CD4-positive, alpha-beta T cell (primary cell): ENCODE measurements around the gene CLIC4. TPM values are rescaled to one million over a fixed set of nuclear protein-coding genes. Genes with fewer than 3 reads are reported as not detected.

Experiments
- ATAC-seq: fragments of 200-7000 bp; cut with Tn5 transposase; one replicate; pipeline ENCODE4 v1.10.0; 2022; ENCODE audit warnings: mild to moderate bottlenecking; ENCODE audit not compliant: poor library complexity
- CTCF ChIA-PET: fragments of 350-600 bp; sonication (Branson Sonifier 250); formaldehyde crosslinking; loops from one replicate; lab custom pipeline; 2021; ENCODE audit warnings: antibody characterized with exemption, inconsistent platforms; lab: Charles Lee
- POLR2A ChIA-PET: fragments of 350-600 bp; sonication (Branson Sonifier 250); formaldehyde crosslinking; loops from one replicate; lab custom pipeline; 2021; ENCODE audit warnings: antibody characterized with exemption, inconsistent platforms; lab: Charles Lee
- DNase-seq, 14 experiments: peaks; one replicate each; pipeline ENCODE4 v3.0.0-alpha.2; 2013 to 2020; ENCODE audit warnings: mixed read lengths in 2 of 14
- H3K27ac ChIP-seq, 2 donors: one replicate each; pipeline versions ENCODE4 v1.5.1 to v1.7.0; 2013; ENCODE audit warnings: low read length in 2 of 2, low read depth in 1 of 2, mild to moderate bottlenecking in 1 of 2
- H3K27me3 ChIP-seq, 2 experiments: 1 replicate in 1 of 2; 2 replicates in 1 of 2; pipeline versions ENCODE4 v1.6.1 to v1.7.0; 2013; ENCODE audit warnings: low read length in 2 of 2, control low read depth in 1 of 2, mild to moderate bottlenecking in 1 of 2, moderate library complexity in 1 of 2; ENCODE audit not compliant: insufficient read depth in 2 of 2, control insufficient read depth in 1 of 2
- H3K36me3 ChIP-seq: one replicate; pipeline ENCODE4 v1.6.1; 2013; ENCODE audit warnings: low read length, control low read depth; ENCODE audit not compliant: insufficient read depth
- H3K4me1 ChIP-seq: one replicate; pipeline ENCODE4 v1.6.1; 2013; ENCODE audit warnings: low read length, control low read depth; ENCODE audit not compliant: insufficient read depth
- H3K4me3 ChIP-seq: one replicate; pipeline ENCODE4 v1.5.1; 2013; ENCODE audit warnings: mild to moderate bottlenecking, low read length, moderate library complexity
- H3K9me3 ChIP-seq, 2 experiments: 1 replicate in 1 of 2; 2 replicates in 1 of 2; pipeline versions ENCODE4 v1.6.1 to v1.7.0; 2013; ENCODE audit warnings: low read length in 2 of 2, mild to moderate bottlenecking in 2 of 2, control low read depth in 1 of 2, moderate library complexity in 1 of 2; ENCODE audit not compliant: control insufficient read depth in 1 of 2, insufficient read depth in 1 of 2
- H3K27ac Mint-ChIP-seq: one replicate; pipeline ENCODE4 v1.8.0; 2020; ENCODE audit warnings: mixed read lengths
- H3K27me3 Mint-ChIP-seq: one replicate; pipeline ENCODE4 v1.8.0; 2021; ENCODE audit warnings: mixed read lengths
- H3K36me3 Mint-ChIP-seq: one replicate; pipeline ENCODE4 v1.8.0; 2021; ENCODE audit warnings: low read depth, mixed read lengths
- H3K4me1 Mint-ChIP-seq: one replicate; pipeline ENCODE4 v1.8.0; 2021; ENCODE audit warnings: low read depth, mixed read lengths
- H3K4me3 Mint-ChIP-seq: one replicate; pipeline ENCODE4 v1.8.0; 2020; ENCODE audit warnings: mild to moderate bottlenecking, mixed read lengths
- H3K9me3 Mint-ChIP-seq: one replicate; pipeline ENCODE4 v1.8.0; 2020; ENCODE audit warnings: mixed read lengths
- CTCF ChIP-seq: fragments of 200-600 bp; IDR thresholded peaks from one replicate; pipeline ENCODE4 v1.8.0; 2022; ENCODE audit warnings: antibody characterized with exemption, mild to moderate bottlenecking
- intact Hi-C, 2 experiments: fragments of 100-400 bp; cut with DNase I in 1 of 2; cut with micrococcal nuclease in 1 of 2; formaldehyde crosslinking; loops; one replicate each; pipeline versions ENCODE4 v1.15.1 to v1.9.0; 2023 to 2025; cut with DNase I, micrococcal nuclease
- total RNA-seq, 174 experiments: library from RNA in 2 of 174; stranded (reverse) in 2 of 174; gene quantifications; one replicate each; pipeline ENCODE4 v1.2.3 and lab custom pipeline; 2021 to 2026

CLIC4 gene
- total RNA-seq, 2 experiments from 2014 or later = 1.1 to 1.3 TPM

GRCh38 chr1:24745711-24746413 is 615 bp downstream of the CLIC4 start:
- intact Hi-C loops = loop anchor here in 1 of 2 experiments (2.0 to 10.0 kb wide), 5 partner anchors 57 to 791 kb away; partner anchors contain the start of genes PNRC2, RUNX3 and SRRM1
- H3K9me3 ChIP-seq = no peaks in the 10 kb centered on the region
- peak overlapping the region; percentile 58 for H3K4me3 ChIP-seq
- no peaks in the 10 kb centered on the region for H3K36me3 ChIP-seq
- no peaks in the 10 kb centered on the region for H3K36me3 Mint-ChIP-seq
- ChIA-PET CTCF (interaction anchor here (0.9 to 1.0 kb wide), 2 partner anchors 8 to 13 kb away, joined by 3 to 5 read pairs; no protein-coding TSS in a partner anchor), POLR2A (interaction anchor here (1.0 to 1.9 kb wide), 9 partner anchors 9 to 277 kb away, joined by 3 to 8 read pairs (median 4); no protein-coding TSS in a partner anchor)
- H3K27ac Mint-ChIP-seq = peak overlapping the region; percentile 63
- no peaks in the 10 kb centered on the region for H3K9me3 Mint-ChIP-seq
- H3K27me3 ChIP-seq = peaks cover 0 to 3% of the 10 kb centered on the region in 2 experiments
- H3K27me3 Mint-ChIP-seq = no peaks in the 10 kb centered on the region
- no peak for TF ChIP-seq CTCF
- peaks cover 15% of the 10 kb centered on the region for H3K4me1 ChIP-seq
- peak in 4 of 14 experiments; percentile 21 to 61 (median 46) for DNase-seq
- peak overlapping the region; percentile 89 for H3K4me3 Mint-ChIP-seq
- peaks cover 18% of the 10 kb centered on the region for H3K4me1 Mint-ChIP-seq
- no peak for ATAC-seq
- no peak overlapping the region for H3K27ac ChIP-seq

- TF ChIP-seq CTCF = no peak
- no peak for ATAC-seq
- POLR2A ChIA-PET = no interaction called here
- intact Hi-C loops = loop anchor here in 1 of 2 experiments (10.0 kb wide), 2 partner anchors 344 to 794 kb away; partner anchors contain the start of gene PNRC2
- Histone ChIP-seq H3K4me1 (peaks cover 15% of the 10 kb centered on the region), H3K27ac (no peak overlapping the region), H3K36me3 (no peaks in the 10 kb centered on the region), H3K9me3 (no peaks in the 10 kb centered on the region), H3K27me3 (no peaks in the 10 kb centered on the region), H3K4me3 (no peak overlapping the region)
- H3K27me3 Mint-ChIP-seq = no peaks in the 10 kb centered on the region
- DNase-seq = no peak
- H3K27ac Mint-ChIP-seq = no peak overlapping the region
- H3K9me3 Mint-ChIP-seq = no peaks in the 10 kb centered on the region
- H3K36me3 Mint-ChIP-seq = no peaks in the 10 kb centered on the region
- CTCF ChIA-PET = no interaction called here
- peaks cover 14% of the 10 kb centered on the region for H3K4me1 Mint-ChIP-seq
- H3K4me3 Mint-ChIP-seq = peak overlapping the region; percentile 60
Observed at GRCh38 chr1:24748191-24749121, 3.2 kb downstream of the CLIC4 start.

GRCh38 chr1:24749252-24749651 is 4.0 kb downstream of the CLIC4 start:
- H3K4me3 Mint-ChIP-seq = no peak overlapping the region
- H3K36me3 ChIP-seq = no peaks in the 10 kb centered on the region
- H3K4me3 ChIP-seq = no peak overlapping the region
- TF ChIP-seq CTCF = no peak
- peaks cover 8% of the 10 kb centered on the region for H3K4me1 Mint-ChIP-seq
- peaks cover 9% of the 10 kb centered on the region for H3K4me1 ChIP-seq
- no peaks in the 10 kb centered on the region for H3K9me3 Mint-ChIP-seq
- H3K27me3 Mint-ChIP-seq = no peaks in the 10 kb centered on the region
- ChIA-PET CTCF (no interaction called here), POLR2A (no interaction called here)
- no peak overlapping the region for H3K27ac Mint-ChIP-seq
- ATAC-seq = no peak
- no peaks in the 10 kb centered on the region for H3K27me3 ChIP-seq
- H3K36me3 Mint-ChIP-seq = no peaks in the 10 kb centered on the region
- H3K27ac ChIP-seq = no peak overlapping the region
- no peaks in the 10 kb centered on the region for H3K9me3 ChIP-seq
- DNase-seq = no peak
- intact Hi-C loops = loop anchor here in 1 of 2 experiments (10.0 kb wide), 2 partner anchors 344 to 794 kb away; partner anchors contain the start of gene PNRC2
